HG03103 (cell line): ENCODE results near the gene MAGI1.
"Not testable (repeated sequence)": the region's sequence is repeated elsewhere in the genome, so short reads cannot be mapped to it uniquely, and the experiment has no call there.

Experiments
- ATAC-seq: cut with Tn5 transposase; IDR thresholded peaks from one replicate; pipeline ENCODE4 v1.9.1; 2021; ENCODE audit warnings: low read depth; ENCODE audit not compliant: unreplicated experiment

Gene MAGI1

DNA sequence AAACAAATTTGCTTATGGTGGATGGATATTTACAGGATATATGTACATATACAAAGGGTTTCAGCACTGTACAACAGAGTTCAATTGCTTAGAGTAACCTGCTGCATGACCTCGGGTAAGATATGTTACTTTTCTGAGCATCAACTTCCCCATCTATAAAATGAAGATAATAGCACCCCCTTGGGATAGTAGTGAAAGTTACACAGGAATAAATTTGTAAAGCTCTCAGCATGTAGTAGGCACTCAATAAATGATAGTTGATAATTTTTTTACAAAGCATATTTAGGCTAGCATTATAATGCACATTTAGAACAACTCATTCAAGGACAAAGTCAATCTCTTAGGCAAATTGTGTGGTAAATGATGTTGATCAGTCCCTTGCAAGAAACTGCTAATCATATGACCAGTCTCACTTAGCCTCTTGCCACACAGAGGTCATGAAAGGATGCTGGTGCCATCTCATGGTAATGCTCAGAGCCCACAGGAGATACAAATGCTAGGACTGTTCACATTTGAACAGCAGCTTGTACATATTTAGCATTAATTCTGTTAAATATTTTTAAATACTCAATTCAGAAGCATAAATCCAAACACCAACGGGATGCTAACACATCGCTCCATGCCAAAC is 123.9 kb downstream of the MAGI1 start:
- ATAC-seq: no peak

DNA sequence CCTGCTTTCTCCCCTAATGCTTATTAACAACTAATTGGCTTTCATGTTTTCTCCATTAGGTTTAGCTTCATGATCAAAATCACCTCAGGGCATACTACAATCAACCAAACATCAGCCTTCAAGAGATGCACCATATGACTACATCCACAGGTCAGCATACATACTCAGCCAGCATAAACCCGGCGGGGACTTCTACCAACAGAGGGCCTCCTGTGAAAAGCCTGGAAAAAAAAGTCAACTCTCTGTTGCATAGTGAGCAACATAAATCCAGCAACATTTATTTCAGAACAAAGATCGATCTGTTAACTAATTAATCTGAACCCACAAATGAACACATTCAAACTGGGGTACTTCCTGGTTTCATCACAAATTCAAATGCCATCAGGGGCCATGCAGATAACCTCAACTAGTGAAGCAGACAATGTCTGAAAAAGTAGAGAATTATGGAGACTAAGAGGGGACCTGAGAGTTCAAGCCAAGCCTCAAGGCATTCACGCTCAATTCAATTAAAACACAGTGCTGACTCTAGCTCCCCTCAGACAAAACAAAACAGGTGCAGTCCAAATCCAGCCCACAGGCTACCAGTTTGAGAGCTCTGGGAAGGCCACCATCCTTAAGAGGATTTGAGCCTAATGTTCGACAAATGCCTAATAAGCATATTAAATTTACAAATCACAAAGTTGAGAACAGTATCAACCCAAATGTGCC is 124.5 kb downstream of the MAGI1 start:
- no peak for ATAC-seq

- no peak for ATAC-seq
Observed at GRCh38 chr3:65912647-65913046, 126.1 kb downstream of the MAGI1 start.

DNA sequence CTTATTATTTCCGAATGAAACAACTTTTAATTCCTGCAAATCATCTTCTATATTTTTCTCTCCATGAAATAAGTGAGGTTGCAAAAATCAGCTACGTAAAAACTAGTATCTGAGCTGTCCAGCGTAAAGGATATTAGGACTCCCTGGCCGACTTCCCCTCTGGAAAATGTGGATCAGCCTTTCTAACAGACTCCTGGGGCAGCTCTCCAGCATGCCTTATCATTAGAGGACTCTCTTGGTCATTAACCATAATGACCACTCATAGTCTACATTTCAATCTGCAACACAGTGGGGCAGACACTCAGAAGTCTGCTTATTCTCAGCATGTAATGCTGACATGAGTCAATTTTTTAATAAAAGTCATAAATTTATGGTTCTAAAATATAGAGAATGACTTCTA is 130.1 kb downstream of the MAGI1 start:
- no peak for ATAC-seq

- ATAC-seq: no peak
Observed at GRCh38 chr3:65907232-65908130, 131.2 kb downstream of the MAGI1 start.

GRCh38 chr3:65905771-65906170 is 132.9 kb downstream of the MAGI1 start:
- ATAC-seq: no peak

DNA sequence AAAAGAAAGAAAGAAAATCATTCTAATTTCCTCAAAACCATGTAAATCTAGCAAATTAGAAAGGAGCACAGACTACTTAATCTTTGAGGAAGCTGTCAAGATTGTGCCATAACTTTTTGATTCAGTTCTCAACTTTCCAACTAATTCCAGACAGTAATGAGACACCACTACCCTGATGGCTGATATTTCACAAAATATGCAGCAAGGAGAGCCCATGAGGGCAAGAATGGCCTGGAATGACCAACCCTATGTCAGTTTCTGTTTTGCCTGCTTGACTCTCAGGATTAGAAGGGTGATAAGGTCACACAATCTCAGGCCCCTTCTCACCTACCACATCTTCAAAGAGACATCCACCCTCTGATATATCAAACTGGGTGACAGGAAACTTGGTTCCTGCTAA is 134.7 kb downstream of the MAGI1 start:
- ATAC-seq: no peak

- ATAC-seq: no peak
Observed at GRCh38 chr3:65902304-65902793, 136.4 kb downstream of the MAGI1 start.

DNA sequence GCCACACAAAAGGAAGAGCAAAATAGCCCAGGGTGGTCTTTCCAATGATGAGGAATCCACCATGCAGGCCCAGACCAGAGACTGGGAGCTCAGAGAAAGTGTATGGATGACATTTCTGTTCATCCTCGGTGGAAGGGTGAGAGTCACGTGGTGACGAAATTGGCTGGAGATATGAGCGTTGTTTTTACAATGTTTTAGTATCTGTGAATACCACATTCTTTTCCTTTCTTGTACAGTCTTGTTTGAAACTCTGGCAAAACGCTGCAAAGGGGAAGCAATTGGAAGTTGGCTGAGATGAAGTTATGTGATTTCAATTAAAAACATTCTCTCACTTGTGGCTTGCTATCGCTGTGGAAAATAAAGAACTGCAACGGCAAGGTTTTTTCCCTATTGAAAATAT is 137.5 kb downstream of the MAGI1 start:
- no peak for ATAC-seq

DNA sequence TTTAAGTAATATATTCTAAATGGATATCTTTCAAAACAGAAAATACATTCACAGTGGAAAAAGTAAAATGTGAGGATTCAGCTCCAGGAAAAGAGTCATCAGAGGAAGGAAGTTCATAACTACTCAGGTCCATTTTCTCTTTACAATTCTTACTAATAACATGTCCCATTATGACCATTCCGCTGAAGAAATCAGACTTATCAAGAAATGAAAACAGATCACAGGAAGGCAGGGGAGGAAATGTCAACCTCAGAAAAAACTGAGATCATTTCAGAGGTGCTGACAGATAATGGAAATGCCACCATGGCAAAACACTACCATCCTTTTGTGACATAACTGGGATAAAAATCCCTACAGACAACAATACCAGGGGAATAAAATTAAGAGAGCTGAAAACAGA is 139.5 kb downstream of the MAGI1 start:
- no peak for ATAC-seq

DNA sequence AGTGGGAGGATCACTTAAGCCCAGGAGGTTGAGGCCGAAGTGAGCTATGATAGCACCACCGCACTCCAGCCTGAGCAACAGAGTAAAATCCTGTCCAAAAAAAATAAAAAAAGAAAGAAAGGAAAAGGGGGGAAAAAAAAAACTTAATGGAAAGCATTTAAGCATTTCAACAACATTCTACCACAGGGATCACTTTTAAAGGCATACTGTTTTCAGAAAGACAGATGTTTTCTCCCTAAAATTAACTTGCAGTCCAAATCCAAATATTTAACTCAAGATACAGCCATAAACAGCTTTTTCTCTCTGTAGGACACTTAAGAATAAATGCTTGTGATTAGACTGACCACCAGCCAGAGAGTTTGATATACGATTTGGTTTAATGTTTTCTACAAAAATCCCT is 141.0 kb downstream of the MAGI1 start:
- no peak for ATAC-seq

GRCh38 chr3:65896321-65896720 is 142.4 kb downstream of the MAGI1 start:
- ATAC-seq: no peak

- ATAC-seq: no peak
Observed at GRCh38 chr3:65894679-65895453, 143.9 kb downstream of the MAGI1 start.

DNA sequence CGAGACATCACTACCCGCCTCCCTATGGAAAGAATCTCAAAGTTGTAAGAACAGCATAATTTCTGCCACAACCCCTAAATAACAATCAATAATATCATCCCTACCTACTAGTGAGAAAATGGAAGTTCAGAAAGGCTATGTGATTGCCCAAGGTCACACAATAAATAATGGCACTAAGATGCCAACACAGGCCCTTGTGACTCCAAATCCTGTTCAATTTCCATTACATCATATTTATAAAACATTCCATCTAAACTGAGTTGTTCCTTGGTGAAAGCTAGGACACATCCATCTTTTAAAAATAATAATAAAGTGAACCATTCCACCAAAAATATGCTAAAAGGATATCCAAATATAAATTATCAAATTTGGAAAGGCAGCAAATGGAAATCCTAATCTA is 144.6 kb downstream of the MAGI1 start:
- no peak for ATAC-seq

- no peak for ATAC-seq
Observed at GRCh38 chr3:65893631-65894030, 145.1 kb downstream of the MAGI1 start.

DNA sequence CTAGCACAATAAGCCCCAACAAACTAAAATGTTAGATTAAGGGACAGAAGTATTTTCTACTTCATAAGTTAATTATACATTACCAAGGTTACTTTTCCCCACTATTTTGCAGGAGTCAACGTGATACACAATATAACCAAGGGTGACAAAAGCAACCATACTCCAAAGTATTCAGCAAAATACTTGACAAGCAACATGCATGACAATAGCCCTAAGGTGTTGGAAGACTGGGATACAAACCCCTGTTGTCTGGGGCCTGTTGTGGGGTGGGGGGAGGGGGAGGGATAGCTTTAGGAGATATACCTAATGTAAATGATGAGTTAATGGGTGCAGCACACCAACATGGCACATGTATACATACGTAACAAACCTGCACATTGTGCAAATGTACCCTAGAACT is 147.2 kb downstream of the MAGI1 start:
- ATAC-seq: not testable (repeated sequence)

DNA sequence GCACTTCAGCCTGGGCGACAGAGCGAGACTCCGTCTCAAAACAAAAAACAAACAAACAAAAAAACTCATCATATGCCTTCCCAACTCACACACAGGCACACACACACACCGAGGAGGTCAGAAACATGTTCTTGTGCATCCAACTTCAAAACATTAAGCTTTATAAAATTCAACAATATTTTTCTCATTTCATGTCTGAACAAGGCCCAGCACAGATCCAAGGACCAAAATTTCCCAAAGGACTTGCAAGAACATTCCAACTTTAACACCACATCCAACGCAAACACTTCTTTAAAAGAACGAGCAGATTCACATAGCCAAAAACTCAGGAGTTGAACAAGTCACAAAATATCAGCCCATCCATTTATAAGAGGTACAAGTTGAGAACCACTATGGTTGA is 148.4 kb downstream of the MAGI1 start:
- ATAC-seq: no peak

DNA sequence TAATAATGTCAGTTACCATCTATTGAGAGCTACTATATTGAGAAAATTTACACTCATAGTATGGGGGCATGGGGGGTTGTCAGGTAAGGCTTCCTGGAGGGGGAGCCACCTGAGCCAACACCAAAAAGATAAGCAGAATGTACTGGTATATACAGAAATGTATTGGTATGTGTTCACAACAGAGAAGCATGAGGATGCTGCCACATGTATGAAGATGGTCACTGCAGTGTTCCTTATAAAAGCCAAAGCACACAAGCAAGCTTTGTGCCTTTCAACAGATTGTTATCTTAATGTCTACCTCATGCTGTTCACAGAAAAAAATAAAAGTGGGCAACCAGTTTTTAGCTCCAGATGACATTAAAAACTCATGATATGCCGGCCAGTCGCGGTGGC is 149.0 kb downstream of the MAGI1 start:
- no peak for ATAC-seq

DNA sequence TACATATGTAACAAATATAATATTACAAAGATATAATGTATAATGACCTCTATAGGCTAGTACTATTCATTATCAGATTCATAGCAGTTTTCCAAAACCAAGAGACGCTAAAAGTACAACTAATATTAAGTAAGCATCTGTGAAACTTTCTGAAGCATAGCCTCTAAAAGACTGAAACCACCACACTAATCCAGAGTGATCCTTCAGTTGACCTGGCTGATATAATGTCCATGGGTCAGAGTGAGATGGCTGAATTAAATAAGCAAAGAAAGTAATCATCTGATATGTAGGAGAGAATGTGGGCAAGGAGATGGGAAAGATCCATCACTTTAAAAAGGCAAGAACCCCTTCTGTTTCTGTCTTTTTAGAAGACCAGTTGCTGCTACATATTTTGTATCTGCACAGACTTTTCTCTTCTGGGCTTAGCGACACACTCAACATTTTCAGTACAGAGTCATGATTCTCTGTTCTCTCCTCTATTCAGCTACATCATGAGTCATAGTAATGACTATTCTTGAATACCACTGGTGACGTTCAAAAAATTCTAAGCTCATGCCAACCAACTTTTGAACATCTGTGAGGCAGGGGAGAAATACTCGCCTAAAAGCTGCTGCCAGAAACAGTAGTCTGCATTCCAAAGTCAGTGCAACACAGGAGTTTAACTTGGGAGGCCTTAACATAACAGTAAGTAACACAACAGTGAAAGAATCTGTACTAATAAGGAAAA is 149.6 kb downstream of the MAGI1 start:
- ATAC-seq: no peak

GRCh38 chr3:65888196-65888595 is 150.5 kb downstream of the MAGI1 start:
- no peak for ATAC-seq
